ENCODE results near the gene DENND6A.
"Not testable (repeated sequence)": the region's sequence is repeated elsewhere in the genome, so short reads cannot be mapped to it uniquely, and the experiment has no call there.

Gene DENND6A

DNA sequence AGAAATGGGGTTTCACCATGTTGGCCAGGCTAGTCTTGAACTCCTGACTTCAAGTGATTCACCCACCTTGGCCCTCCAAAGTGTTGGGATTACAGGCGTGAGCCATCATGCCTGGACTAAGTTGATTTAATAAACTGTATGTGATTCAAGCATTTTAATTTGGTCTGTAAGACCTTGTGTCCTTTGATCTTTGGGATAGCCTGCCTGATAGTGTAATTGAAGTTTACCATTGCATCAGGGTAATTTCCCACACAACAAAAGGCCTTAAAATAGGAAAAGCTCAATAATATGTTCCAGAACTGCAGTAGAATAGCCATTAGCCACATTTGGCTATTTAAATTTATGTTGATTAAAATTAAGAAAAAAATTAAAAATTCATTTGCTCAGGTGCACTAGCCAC, 25.2 kb upstream of the DENND6A start:
- Histone ChIP-seq H3K36me3 (no peaks in the 10 kb centered on the region), H3K4me3 (no peak overlapping the region), H3K9me3 (no peaks in the 10 kb centered on the region), H3K4me1 (no peaks in the 10 kb centered on the region), H3K27ac (no peak overlapping the region), H3K27me3 (no peaks in the 10 kb centered on the region)
- intact Hi-C loops (cut with DNase I; ENCODE audit: low total_unique reads): no loop called here
- no peak for DNase-seq
- TF ChIP-seq, protein P1, sequence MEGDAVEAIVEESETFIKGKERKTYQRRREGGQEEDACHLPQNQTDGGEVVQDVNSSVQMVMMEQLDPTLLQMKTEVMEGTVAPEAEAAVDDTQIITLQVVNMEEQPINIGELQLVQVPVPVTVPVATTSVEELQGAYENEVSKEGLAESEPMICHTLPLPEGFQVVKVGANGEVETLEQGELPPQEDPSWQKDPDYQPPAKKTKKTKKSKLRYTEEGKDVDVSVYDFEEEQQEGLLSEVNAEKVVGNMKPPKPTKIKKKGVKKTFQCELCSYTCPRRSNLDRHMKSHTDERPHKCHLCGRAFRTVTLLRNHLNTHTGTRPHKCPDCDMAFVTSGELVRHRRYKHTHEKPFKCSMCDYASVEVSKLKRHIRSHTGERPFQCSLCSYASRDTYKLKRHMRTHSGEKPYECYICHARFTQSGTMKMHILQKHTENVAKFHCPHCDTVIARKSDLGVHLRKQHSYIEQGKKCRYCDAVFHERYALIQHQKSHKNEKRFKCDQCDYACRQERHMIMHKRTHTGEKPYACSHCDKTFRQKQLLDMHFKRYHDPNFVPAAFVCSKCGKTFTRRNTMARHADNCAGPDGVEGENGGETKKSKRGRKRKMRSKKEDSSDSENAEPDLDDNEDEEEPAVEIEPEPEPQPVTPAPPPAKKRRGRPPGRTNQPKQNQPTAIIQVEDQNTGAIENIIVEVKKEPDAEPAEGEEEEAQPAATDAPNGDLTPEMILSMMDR (IDR thresholded peaks at IDR 0.05): no peak

DNA sequence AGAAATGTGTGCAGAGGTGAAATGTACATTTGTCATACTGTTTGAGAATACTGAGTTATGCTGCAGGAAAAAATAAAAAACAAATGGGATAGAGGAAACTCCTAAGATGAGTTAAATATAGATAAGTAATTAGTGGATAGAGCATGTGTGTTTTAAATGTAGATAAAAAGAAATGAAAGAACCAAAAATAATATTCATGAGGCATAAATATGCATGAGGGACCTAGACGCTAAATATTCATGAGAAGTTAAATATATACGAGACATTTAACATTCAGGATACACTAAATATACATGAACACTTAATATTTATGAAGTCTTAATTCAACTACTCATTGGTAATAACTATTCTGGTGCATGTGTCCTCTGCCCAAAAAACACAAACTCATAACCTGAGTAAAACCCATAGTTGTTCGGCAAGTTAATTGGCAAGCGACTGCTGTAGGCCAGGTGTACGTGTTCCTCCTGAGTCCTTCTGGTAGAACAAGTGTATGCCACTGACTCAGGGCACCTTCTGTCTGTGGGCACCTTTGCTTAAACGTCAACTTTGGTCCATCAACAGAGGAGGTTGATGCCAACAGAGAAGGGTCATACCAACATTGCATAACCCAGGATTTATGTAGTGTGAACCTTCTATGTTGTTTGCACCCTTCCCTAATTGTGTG, 24.5 kb upstream of the DENND6A start:
- H3K27me3 ChIP-seq: no peaks in the 10 kb centered on the region
- intact Hi-C loops (cut with DNase I; ENCODE audit: low total_unique reads): no loop called here
- H3K36me3 ChIP-seq: no peaks in the 10 kb centered on the region
- H3K4me1 ChIP-seq: no peaks in the 10 kb centered on the region
- H3K27ac ChIP-seq: no peak overlapping the region
- no peaks in the 10 kb centered on the region for H3K9me3 ChIP-seq
- TF ChIP-seq, protein P1 (IDR thresholded peaks at IDR 0.05): no peak
- no peak overlapping the region for H3K4me3 ChIP-seq
- DNase-seq: no peak

DNA sequence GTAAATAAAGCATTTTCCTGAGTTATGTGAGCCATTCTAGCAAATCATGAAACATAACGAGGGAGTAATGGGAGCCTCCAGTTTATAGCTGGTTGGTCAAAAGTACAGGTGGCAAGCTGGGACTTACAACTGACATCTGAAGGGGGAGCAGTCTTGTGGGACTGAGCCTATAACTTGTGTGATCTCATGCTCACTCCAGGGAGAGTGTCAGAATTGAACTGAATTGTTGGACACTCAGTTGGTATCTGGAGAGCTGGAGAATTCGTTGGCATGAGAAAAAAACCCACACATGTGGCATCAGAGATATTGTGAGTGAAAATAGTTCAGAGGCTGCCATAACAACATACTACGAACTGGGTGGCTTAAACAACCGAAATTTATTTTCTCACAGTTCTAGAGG, 22.8 kb upstream of the DENND6A start:
- TF ChIP-seq, protein P1 (IDR thresholded peaks at IDR 0.05): no peak
- H3K4me1 ChIP-seq: no peaks in the 10 kb centered on the region
- no peak overlapping the region for H3K4me3 ChIP-seq
- H3K27ac ChIP-seq: no peak overlapping the region
- no peak for DNase-seq
- H3K9me3 ChIP-seq: no peaks in the 10 kb centered on the region
- no peaks in the 10 kb centered on the region for H3K36me3 ChIP-seq
- no peaks in the 10 kb centered on the region for H3K27me3 ChIP-seq
- intact Hi-C loops (cut with DNase I; ENCODE audit: low total_unique reads): no loop called here

DNA sequence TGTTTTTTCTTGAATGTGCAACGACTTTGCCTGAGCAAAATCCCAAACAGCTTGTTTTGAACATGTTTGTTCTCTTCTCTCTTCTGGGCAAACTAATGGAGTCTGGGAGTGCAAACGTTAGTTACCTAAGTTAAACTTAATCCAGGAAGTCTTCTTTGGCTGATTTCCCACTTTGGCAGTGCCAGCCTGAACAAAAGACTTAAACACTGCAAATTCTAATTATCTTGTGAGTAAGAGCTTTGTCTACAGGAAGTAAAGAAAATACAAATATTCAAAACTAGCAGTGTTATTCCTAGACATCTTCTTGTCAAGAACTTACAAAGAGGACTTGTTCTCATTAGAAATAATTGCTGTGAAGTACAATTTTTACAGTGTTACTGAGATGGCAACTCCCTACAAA, 16.7 kb upstream of the DENND6A start:
- Histone ChIP-seq H3K36me3 (no peaks in the 10 kb centered on the region), H3K27me3 (no peaks in the 10 kb centered on the region), H3K9me3 (no peaks in the 10 kb centered on the region), H3K4me3 (no peak overlapping the region), H3K27ac (no peak overlapping the region), H3K4me1 (no peaks in the 10 kb centered on the region)
- TF ChIP-seq, protein P1 (IDR thresholded peaks at IDR 0.05): no peak
- intact Hi-C loops (cut with DNase I; ENCODE audit: low total_unique reads): no loop called here
- no peak for DNase-seq

DNA sequence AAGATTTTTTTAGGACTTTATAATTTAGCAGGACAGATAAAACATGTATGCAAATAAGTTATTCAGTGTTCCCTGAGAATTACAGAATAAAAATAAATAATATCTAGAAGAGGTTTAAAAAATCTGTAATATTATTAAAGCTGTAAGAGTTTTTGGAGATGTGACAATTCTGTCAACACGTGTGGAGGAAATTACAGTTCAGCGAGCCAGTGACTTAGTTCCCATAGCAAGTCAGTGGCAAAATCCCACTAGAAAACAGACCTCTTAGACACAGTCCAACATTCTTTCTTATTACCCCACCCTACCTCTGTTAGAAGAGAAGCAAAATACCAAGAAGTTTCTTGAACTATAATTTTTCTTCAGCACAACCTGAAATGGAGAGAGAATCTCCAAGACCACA, 16.2 kb upstream of the DENND6A start:
- Histone ChIP-seq H3K4me1 (no peaks in the 10 kb centered on the region), H3K36me3 (no peaks in the 10 kb centered on the region), H3K4me3 (no peak overlapping the region), H3K27me3 (no peaks in the 10 kb centered on the region), H3K9me3 (no peaks in the 10 kb centered on the region), H3K27ac (no peak overlapping the region)
- TF ChIP-seq, protein P1 (IDR thresholded peaks at IDR 0.05): no peak
- intact Hi-C loops (cut with DNase I; ENCODE audit: low total_unique reads): no loop called here
- DNase-seq: no peak

DNA sequence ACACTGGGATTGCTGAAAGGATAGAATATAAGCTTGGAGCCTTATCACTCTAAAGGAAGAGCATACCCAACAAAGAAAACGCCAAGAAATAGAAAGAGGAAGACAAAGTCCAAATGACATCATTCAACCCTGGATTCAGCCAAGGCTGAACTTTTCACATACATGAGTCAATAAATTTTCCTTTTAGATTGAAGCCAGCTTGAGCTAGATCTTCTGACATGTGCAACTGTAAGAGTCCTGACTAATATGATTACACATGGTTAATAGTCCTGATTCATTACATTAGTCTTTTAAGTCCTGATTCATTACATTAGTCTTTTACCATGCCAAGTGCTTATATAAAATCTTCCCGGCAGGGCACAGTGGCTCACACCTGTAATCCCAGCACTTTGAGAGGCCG, 13.6 kb upstream of the DENND6A start:
- H3K36me3 ChIP-seq: no peaks in the 10 kb centered on the region
- TF ChIP-seq, protein P1 (IDR thresholded peaks at IDR 0.05): no peak
- no peak for DNase-seq
- no peak overlapping the region for H3K4me3 ChIP-seq
- intact Hi-C loops (cut with DNase I; ENCODE audit: low total_unique reads): no loop called here
- no peak overlapping the region for H3K27ac ChIP-seq
- no peaks in the 10 kb centered on the region for H3K27me3 ChIP-seq
- no peaks in the 10 kb centered on the region for H3K4me1 ChIP-seq
- no peaks in the 10 kb centered on the region for H3K9me3 ChIP-seq

DNA sequence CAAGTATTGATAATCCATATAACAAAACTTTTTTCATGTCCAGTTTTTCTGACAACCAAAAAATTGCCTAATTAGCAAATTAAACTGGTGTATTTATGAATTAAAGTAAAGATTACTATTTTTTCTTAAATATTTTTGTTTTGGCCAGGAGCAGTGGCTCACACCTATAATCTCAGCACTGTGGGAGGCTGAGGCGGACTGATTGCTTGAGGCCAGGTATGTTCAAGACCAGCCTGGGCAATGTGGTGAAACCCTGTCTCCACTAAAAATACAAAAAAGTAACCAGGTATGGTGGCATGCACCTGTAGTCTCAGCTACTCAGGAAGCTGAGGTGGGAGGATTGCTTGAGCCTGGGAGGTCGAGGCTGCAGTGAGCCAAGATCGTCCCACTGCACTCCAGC, 12.5 kb upstream of the DENND6A start:
- H3K9me3 ChIP-seq; H3K4me1 ChIP-seq; H3K27ac ChIP-seq; H3K4me3 ChIP-seq; H3K27me3 ChIP-seq; DNase-seq; intact Hi-C loops (cut with DNase I; ENCODE audit: low total_unique reads); H3K36me3 ChIP-seq: not testable (repeated sequence)
